ENCODE measurements around the gene FOXN3.
"Not testable (repeated sequence)": the region's sequence is repeated elsewhere in the genome, so short reads cannot be mapped to it uniquely, and the experiment has no call there.

Gene FOXN3

DNA sequence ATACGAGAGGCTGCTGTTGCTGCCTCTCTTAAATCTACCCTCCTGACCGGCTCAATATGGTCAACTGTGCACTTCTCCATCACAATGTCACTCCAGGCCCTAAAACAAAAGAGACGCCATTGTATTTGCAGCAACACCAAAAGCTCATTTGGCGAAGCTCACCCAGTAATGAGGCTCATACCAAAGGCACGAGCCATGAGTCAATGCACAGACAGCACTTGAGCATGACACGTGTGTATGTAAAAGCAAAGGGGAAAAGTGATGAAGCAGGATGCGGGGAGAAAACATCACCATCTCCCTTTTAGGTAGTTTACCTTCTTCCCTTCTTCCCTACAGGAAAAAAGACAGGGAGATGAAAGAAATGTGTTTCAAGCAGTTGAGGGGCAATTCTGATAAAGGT, 150.3 kb downstream of the FOXN3 start:
- no peak for TF ChIP-seq POLR2A (IDR thresholded peaks at IDR 0.05; ENCODE audit: low read depth, low read length)
- DNase-seq (ENCODE audit: insufficient read length, low spot score) (no peak), FAIRE-seq (no peak)

DNA sequence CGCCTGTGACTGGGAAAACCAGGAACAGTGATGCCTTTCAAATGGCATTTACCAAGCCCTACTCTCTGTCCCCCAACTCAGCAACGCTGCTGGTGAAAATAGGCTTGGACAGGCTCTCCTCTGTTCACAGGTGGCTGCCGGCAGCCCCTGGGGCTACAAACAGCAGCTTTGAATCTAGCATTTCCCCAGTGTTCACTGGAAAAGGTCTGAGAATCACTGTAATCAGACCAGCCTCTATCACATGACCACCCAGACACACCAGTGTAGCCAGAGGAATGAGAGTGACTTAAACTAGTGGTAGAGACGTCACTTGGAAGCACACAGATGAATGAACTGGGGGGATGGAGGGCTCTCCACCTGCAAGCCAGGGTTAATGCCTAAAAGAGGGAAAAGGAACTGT, 151.8 kb downstream of the FOXN3 start:
- DNase-seq (ENCODE audit: insufficient read length, low spot score) = no peak
- TF ChIP-seq POLR2A (IDR thresholded peaks at IDR 0.05; ENCODE audit: low read depth, low read length) = no peak
- FAIRE-seq = no peak

DNA sequence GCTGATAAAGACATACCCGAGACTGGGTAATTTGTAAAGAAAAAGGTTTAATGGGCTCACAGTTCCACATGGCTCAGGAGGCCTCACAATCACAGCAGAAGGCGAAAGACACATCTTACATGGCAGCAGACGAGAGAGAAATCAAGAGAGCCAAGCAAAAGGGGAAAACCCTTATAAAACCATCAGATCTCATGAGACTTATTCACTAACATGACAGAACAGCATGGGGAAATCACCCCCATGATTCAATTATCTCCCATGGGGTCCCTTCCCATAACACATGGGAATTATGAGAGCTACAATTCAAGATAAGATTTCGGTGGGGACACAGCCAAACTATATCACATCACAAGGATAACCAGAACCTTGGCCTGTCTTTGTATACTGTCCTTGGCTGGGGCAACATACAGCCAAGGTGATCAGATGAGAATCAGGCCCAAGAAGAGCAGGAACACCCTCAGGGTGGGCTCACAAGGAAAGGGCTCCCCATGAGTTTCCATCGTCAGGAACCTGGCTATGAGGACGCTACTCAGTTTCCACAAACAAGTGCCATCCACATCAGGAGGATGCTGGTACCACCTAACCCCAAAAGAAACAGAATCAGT, 152.7 kb downstream of the FOXN3 start:
- TF ChIP-seq POLR2A (IDR thresholded peaks at IDR 0.05; ENCODE audit: low read depth, low read length) = no peak
- FAIRE-seq = no peak
- no peak for DNase-seq (ENCODE audit: insufficient read length, low spot score)

DNA sequence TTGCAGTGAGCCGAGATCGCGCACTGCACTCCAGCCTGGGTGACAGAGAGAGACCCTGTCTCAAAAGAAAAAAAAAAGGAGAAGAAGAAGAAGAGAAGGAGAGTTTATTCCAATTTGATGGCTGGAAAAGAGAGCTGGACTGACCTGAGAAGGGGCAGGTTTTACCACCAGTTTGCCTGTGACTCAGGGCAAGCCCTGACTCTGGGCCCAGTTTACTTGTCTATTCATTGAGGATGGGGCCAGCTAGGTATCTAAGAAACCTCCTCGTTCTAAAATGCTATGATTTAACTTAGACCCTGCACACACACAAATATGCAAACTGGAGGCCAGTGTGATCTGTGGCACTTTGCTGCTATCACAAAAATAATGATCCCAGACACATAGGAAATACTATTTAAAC, 155.0 kb downstream of the FOXN3 start:
- FAIRE-seq = no peak

DNA sequence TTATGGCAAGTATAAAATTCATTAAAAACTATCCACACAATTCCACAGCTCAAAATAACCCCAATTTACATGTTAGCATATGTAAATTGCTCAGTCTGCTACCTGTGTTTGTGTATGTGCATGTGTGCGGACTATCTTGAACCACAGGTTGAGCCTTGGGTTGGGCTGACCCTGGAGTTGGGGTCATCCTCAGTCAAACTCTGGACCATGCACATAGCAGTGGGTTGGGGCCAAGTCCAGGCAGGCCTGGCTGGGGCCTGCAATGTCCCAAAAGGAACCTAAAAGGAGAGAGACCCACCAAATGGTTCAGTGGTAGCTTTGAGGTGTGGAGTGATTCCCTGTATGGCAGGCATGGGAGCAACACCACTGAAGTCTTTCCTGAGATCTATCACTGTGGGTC, 156.1 kb downstream of the FOXN3 start:
- DNase-seq (ENCODE audit: insufficient read length, low spot score) = no peak
- no peak for FAIRE-seq

More for the DNA sequence above, 155.0 kb downstream of the FOXN3 start:
- TF ChIP-seq POLR2A (IDR thresholded peaks at IDR 0.05; ENCODE audit: low read depth, low read length) = no peak
- no peak for DNase-seq (ENCODE audit: insufficient read length, low spot score)

DNA sequence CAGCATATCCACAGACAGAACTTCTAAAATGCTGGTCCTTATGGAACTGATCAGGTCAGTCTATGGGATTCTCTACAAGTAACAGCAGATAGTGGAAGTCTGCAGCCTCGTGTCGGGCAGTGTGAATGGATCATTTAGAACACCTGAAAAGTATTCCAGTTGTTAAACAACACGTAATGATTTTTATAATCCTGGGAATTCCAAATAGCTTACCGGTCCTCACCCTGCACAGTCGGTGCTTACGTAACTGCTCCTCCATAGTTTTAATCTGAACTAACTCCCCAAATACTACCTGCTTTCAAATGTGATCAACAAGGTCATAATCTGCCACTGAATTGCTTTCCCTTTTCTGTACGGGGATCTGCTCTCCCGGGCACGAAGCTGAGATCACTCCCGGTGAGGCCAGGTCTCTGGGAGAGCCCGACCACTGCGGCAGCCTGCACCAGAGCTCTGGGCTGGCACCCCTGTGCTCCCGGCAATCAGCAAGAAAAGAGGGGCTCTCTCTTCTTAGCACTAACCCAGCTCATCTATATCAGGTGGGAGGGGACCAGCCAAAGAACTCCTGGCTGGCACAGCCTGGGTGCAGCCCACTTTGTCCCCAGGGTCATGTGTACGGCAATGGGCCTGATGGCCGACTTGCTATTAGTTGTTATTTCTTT, 157.0 kb downstream of the FOXN3 start:
- DNase-seq (ENCODE audit: insufficient read length, low spot score) (no peak), FAIRE-seq (no peak)
- TF ChIP-seq POLR2A (IDR thresholded peaks at IDR 0.05; ENCODE audit: low read depth, low read length) = no peak

More for the DNA sequence above, 156.1 kb downstream of the FOXN3 start:
- no peak for TF ChIP-seq POLR2A (IDR thresholded peaks at IDR 0.05; ENCODE audit: low read depth, low read length)

DNA sequence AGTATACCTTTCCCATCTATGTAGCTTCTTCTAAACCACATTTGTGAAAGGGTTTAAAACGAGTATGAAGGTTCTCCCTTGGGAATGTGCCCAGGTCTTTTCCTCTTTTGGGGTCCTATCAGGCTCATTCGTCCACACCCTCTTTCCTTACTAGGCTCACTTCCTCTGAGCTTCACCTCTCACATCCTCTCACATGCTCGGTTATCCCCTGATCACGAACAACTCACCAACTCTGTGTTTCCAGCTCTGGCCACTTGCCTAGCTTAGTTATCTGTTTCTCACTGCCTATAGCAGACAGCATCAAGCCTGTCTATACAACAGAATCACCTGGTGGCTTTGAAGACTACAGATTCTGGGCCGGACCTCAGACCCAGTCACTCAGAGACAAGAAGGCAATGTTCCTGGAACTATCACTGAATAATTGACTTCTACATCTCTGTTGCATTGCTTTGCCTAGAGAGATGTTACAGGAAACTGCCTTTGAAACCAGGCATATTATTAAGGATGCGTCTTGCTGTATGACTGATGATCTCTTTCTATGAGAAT, 158.2 kb downstream of the FOXN3 start:
- no peak for FAIRE-seq
- no peak for TF ChIP-seq POLR2A (IDR thresholded peaks at IDR 0.05; ENCODE audit: low read depth, low read length)
- DNase-seq (ENCODE audit: insufficient read length, low spot score) = no peak

DNA sequence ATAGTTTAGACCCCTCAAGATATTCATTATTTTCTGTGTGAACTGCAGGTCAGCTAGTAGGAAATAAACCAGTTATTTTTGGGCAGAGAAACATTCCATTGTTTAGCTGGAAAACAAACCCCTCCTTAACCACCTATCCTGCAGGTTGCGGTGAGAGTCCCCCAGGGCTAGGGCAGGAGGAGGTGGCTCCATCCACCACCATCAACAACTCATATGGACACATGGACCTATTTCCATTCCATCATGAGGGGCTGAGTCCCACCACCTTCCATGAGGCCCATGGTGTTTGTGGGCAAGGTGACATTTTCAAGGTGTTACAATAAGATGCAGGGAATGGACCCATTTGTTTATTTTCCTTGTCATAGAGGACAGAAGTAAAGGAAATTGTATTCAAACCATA, 160.1 kb downstream of the FOXN3 start:
- DNase-seq (ENCODE audit: insufficient read length, low spot score) (no peak), FAIRE-seq (no peak)
- no peak for TF ChIP-seq POLR2A (IDR thresholded peaks at IDR 0.05; ENCODE audit: low read depth, low read length)

DNA sequence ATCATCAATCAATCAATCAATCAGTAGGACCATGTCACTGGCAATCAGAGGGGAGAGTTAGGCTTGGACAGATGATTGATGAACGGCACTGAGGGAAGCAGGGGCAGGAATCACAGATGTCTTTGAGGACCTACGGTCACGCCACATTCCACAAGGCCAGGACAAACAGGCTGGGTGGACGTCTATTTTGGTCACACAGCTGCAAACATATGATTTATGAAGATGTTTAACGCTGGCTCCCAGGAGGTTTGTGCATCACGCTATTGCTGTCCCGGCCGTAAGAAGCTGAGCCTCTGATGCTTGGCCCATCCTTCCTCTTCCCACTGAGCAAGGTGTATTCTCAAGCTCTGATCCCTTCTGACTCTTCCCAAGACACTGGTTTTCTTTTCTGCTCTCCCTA, 160.8 kb downstream of the FOXN3 start:
- TF ChIP-seq POLR2A (IDR thresholded peaks at IDR 0.05; ENCODE audit: low read depth, low read length) = no peak
- FAIRE-seq (no peak), DNase-seq (ENCODE audit: insufficient read length, low spot score) (no peak)

DNA sequence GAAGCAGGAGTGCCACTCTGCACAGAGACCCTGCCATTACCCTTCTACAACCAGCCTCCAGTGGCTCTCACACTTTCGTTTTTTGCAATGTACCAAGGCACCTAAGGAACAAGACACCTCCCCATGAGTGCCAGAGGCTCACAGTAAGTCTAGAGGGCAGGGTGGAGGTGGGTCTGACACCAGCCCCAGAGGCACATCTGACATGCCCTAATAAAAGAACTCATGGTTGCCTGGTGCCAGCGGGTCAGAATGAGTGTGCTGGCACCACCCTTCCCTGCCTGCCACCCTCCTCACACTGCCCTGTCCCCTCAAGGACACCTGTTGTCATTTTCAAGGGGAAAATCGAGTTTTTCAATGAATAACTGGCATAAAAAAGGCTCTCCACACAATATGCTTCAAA, 161.2 kb downstream of the FOXN3 start:
- DNase-seq (ENCODE audit: insufficient read length, low spot score) = no peak
- no peak for FAIRE-seq
- no peak for TF ChIP-seq POLR2A (IDR thresholded peaks at IDR 0.05; ENCODE audit: low read depth, low read length)

DNA sequence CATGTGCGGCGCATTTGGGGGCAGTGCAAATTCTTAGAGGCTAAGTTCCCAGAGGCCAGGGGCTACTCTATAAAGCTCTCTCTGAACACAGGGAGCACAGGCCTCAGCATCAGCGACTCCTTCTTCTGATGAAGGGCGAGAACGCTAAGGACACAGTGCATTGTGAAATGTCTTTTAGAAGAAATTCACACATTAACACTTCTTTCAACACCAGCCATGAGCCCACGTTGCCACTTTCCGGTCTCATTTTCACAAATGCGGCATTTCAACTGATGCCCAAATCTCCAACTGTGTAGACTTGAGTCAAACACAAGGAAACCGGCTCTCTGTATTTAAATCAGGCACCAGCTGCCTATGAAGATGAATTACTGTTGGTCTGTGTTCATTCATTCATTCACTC, 162.0 kb downstream of the FOXN3 start:
- no peak for TF ChIP-seq POLR2A (IDR thresholded peaks at IDR 0.05; ENCODE audit: low read depth, low read length)
- DNase-seq (ENCODE audit: insufficient read length, low spot score) = no peak
- no peak for FAIRE-seq

DNA sequence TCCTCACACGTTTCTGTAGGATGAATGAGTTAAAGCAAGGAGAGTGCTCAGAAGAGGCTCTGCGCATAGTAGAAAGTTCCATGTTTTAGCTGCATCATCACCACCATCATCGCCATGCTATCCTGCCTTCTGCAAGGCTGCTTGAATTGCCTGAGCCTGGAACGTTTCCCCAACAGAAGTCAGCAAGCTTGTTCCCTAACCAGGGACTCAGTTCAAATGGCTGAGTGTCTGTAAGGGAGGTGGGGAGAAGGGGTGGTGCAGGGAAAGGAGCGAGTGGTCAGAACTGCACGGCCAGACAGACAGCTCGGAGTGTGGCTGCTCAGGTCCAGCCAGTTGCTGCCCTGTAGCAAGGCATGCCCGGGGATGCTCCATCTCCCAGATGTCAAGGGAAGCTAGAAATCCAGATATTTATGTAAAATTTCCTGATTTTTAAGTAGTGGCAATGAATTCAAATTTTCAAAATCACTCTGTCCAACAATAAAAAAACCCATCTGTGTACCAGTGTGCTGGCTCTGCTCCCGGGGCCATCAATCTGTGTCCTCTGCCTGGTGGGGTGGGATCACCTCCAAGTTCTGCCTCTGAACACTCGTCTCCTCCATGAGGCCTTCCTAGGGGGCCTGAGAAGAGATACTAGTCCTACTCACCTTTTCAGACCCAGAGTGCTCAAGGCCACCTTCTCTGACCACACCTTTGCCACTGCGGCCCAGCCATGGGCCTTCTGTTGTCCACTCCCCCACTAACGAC, 162.7 kb downstream of the FOXN3 start:
- no peak for TF ChIP-seq POLR2A (IDR thresholded peaks at IDR 0.05; ENCODE audit: low read depth, low read length)
- FAIRE-seq = no peak
- no peak for DNase-seq (ENCODE audit: insufficient read length, low spot score)

DNA sequence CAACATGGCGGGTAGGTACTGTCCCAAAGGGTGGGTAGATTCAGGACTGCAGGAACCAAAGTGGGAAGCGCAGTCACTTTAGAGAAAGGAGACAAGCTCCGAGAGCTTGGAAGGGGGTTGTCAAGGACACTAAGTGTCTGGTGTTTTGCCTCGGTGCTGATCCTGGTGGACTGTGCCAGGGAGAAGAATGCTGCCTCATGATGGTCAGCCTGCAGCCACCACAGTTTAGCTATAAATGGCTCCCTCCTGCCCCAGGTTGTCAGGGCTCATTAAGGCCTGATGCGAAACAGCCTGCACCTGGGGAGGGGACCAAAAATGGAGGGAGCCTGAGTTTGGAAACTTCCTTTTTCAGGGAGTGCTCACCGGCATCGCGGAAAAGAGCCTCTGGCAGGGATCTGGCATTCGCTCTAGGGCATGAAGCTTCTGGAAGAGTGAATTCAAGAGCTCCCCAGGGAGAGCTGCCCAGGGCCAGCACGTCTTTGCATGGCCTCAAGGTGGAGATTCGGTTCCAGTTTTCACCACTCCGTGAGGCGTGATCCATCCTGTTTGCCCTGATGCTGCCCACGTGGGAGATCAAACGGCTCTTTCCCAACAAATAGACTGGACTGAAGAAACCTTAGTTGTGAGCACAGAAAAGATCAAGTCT, 164.0 kb downstream of the FOXN3 start:
- no peak for DNase-seq (ENCODE audit: insufficient read length, low spot score)
- TF ChIP-seq POLR2A (IDR thresholded peaks at IDR 0.05; ENCODE audit: low read depth, low read length) = no peak
- no peak for FAIRE-seq

DNA sequence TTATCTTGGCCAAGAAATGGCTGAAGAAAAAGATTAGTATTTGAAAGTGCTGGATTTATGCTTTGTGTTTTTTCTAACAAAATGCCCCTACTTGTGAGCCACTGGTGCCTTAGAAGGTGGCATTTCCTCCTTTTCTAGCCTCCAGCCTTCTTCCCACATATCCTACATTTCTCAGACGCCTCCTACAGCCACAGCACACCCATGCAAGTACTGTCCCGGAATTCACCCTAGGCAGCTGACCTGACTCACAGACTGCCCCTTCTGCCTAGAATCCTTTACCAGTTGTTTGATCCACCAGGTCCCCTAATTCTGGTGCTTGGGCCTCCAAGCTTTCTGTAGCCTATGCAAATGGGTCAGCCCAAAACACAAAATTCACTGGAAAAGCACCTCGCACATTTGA, 166.0 kb downstream of the FOXN3 start:
- DNase-seq (ENCODE audit: insufficient read length, low spot score) (no peak), FAIRE-seq (no peak)
- TF ChIP-seq POLR2A (IDR thresholded peaks at IDR 0.05; ENCODE audit: low read depth, low read length) = no peak

DNA sequence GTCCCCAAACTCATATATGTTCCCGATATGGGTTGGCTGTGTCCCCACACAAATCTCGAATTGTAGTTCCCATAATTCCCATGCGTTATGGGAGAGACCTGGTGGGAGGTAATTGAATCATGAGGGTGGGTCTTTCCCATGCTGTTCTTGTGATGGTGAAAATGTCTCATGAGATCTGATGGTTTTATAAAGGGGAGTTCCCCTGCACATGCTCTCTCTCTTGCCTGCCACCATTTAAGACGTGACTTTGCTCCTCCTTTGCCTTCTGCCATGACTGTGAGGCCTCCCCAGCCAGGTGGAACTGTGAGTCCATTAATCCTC, 166.4 kb downstream of the FOXN3 start:
- DNase-seq (ENCODE audit: insufficient read length, low spot score) = not testable (repeated sequence)

More for the DNA sequence above, 166.4 kb downstream of the FOXN3 start:
- not testable (repeated sequence) for FAIRE-seq
